RKO (cell line): Measurements from ENCODE around the gene IL2RG.

ENCODE experiments used
- DNase-seq: peaks from one replicate; pipeline ENCODE4 v3.0.0-alpha.2; 2016; ENCODE audit warnings: low spot score

IL2RG gene

GRCh38 chrX:71068044-71068918, 43.1 kb downstream of the IL2RG start, which contains the start of gene SNX12:
Gene SNX12 (minus strand): TSS chrX:71068334. CDS start chrX:71068306, 28 bp downstream.
- peak; percentile 93 for DNase-seq

- DNase-seq = no peak
These were observed 43.7 kb downstream of the IL2RG start for GRCh38 chrX:71067712-71068043.

DNA sequence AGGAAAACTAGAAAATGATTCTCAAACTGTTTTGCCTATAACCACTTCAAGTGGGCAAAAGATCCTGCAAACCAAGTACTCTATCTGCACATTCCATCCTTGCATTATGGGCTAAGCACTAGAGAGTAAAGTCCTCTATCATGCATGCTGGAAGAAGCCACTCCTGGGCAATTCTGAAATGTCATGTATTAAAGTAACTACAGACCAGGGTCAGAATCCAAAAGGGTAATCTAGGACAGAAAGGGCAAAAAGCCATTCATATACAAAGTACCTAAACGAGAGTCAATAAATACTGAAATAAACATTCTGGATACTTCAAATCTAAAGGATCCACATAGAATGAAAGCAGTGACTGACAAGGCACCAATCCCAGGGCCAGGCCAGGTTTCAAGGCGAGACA, 44.3 kb downstream of the IL2RG start:
- DNase-seq = peak; percentile 15

DNA sequence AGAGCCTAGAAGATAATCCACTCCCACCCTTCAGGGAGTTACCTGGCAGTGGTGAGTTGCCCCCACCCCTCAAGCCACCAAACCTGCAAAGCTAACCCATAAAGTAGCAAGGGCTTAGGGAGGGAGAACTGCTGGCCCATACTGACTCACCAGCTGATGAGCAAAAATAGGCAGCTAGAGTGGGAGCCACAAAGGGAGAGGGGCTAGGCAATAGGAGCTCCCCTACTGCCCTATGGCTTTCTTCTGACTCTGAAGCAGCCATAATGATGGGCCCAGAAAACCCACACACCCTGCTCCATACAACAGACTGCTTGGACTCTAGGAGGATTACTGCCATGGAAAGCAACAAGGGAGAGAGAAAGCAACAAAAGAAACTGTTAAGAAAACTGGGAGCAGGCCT, 51.2 kb downstream of the IL2RG start:
- DNase-seq = no peak

GRCh38 chrX:71057848-71058530, 53.4 kb downstream of the IL2RG start:
- DNase-seq = no peak
